Dermis lymphatic vessel endothelial cell (primary cell): ENCODE measurements around the gene NTN5. TPM values are rescaled to one million over a fixed set of nuclear protein-coding genes. Genes with fewer than 3 reads are reported as not detected.

Experiments
- total RNA-seq: library from RNA; depleted of rRNA; stranded (reverse); fragments of >200 nt; gene quantifications from 2 replicates; pipeline ENCODE4 v1.2.1, GENCODE V29; 2014

The NTN5 gene, protein sequence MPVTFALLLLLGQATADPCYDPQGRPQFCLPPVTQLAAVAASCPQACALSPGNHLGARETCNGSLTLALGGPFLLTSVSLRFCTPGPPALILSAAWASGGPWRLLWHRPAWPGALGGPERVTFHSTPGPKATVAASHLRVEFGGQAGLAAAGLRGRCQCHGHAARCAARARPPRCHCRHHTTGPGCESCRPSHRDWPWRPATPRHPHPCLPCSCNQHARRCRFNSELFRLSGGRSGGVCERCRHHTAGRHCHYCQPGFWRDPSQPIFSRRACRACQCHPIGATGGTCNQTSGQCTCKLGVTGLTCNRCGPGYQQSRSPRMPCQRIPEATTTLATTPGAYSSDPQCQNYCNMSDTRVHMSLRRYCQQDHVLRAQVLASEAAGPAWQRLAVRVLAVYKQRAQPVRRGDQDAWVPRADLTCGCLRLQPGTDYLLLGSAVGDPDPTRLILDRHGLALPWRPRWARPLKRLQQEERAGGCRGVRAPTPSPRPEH
- not detected in 2 replicates for total RNA-seq

DNA sequence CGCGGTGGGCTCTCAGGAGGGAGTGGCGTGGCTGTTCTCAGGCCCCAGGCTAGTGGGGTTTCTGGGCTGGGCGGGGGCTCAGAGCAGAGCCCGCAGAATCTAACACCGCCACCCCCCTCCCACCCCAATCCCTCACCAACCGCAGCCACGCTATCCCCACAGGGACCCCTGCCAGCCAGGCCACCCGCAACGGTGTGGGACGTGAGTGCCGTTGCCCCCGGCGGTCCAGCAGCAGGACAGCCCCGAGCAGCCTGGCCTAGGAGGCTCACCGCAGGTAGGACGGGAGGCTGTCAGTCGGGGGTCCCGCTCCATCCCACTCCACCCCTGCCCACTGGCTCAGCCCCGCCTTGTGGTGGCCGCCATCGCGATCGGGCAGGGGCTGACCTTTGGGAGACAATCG lies at the start of gene NTN5:
NTN5 (minus strand) TSS at position 24 of the 400 bp plus-strand sequence. CDS start 2,031 bp downstream, outside the sequence.

DNA sequence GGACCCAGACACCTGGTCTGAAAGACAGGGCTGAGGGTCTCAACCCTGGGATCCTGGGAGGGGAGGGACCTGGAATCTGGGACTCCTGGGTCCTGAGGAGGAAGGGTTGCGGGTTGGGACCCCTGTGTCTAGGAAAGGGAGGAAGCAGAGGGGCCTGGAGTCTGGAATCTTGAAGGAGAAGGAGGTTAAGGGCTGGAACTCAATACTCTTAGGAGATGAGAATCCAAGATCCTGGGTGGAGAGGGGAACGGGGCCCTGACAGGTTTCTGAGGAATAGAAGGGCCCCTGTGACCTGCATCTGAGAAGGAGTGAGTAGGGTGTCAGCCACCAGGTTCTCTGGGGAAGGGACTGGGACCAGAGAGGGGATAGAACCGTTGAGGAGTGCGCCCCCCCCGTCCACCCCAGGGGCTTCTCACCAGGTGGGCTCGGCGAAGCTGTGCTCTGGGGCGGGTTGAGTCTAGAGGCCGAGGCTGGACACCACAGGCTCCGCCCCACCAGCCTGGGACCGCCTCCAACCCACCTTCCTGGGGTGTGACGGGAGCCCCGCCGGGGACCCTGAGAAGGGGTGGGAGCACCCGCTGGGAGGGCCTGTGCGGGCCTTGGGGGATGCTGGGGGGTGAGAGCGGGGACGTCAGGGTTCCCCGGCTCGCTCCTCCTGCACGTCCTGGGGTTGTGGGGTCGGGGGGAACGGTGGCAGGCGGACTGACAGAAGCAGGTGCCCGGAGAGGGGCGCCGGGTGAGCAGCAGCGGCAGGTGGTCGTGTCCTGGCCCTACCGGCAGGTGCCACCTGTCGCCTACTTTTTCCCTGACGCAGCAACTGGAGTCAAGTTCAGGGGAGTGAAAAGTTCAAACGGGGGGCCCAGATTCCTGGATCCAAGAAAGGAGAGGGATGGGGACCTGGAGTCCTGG lies 46.7 kb upstream of the NTN5 start, which contains the start of gene MAMSTR:
MAMSTR (minus strand) TSS at position 463 of the 909 bp plus-strand sequence. CDS start 694 bp downstream, outside the sequence.

DNA sequence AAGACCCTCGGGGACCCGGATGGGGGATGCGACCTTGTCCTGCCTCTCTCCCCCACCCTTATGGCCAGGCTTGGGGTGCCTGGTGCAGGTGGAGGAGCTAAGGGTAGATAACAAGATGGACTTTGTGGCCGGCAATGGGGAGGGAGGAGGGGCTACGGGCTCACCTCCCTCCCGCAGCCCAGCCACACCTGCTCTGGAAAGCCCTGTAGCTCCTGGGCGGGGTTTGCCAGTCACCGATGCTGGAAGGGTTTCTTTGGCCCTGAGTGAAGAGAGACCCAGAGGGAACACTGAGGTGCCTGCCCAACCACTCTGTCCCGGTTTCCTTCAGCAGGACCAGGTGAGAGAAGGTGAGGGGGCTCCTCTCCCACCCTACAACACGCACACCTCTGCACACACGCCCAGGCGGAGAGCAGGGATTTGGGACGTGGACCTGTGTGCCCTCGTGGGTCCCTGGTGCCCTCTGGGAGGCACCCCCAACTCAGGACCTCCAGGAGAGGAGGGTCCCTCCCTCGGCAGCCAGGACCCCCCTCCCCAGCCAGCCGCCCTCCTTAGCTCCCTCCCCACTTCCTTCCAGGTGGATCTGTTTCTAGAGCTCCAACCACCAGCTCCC lies 23.0 kb upstream of the NTN5 start, which contains the start of gene FUT2:
FUT2 (plus strand) TSS at position 229 of the 610 bp plus-strand sequence. CDS start 6,986 bp downstream, outside the sequence.

DNA sequence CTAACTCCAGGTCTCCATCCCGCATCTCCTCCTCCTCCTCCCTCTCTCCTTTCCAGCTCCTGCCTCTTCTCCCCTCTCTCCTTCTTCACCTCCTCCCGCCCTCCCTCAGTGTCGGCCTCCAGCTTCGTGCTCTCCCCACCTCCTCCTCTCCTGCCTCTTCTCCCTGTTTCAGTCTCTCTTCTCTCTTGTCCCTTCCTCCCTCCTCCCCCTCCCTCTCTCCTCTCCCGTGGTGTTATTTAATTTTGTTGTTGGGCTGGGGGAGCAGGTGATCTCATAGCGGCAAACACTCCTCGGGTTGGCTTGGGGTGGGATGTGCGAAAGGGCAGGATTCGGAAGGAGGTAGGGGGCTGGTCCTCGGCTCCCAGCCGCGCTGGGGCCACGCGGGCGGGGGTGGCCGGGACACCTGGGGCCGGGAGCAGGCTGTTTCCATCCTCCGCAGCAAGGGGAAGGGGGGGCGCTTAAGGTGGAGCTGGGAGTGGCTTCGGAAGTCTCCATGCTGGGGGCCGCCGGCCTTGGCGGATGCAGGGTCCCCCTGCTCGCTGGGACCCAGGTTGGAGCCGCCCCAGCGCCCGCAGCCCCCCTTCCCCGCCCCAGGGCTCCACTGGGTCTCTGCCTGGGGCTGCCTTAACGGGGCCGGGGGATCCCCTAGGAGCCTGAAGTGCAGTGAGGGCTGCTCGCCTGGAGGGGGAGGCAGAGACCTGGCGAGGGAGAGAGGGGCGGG lies 26.7 kb downstream of the NTN5 start, which contains the start of gene CA11:
CA11 (minus strand) TSS at position 187 of the 721 bp plus-strand sequence. CDS start 555 bp downstream, outside the sequence.

DNA sequence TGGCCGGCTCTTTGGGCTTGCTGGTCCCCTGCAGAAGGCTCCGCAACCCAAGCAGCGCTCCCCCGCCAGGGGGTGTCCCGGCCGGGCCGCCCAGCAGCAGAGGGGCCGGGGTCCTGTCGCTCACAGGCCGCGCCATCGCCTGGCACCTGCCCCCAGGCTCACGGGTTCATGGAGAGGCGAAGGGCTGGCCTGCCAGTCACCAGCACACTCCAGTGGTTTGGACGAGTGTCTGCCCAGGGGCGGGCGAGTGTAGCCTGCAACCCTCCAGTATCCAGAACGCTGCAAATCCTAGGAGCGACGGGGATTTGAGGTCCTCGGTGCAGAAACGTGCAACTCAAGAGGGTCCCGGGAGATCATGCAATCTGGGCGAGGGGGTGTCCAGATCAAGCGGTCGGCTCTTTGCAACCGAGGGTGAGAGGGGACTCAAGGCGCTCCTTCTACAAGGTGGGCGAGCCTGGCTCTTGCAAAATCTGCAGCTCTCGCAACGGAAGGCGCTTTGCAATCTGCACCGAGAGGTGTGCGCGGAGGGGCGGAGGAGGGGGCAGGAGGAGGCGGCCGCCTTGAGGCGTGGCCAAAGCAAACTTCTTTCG lies 35.9 kb downstream of the NTN5 start, which contains the start of gene DBP:
DBP (minus strand) TSS at position 521 of the 590 bp plus-strand sequence; CDS start at position 136, 385 bp downstream.

DNA sequence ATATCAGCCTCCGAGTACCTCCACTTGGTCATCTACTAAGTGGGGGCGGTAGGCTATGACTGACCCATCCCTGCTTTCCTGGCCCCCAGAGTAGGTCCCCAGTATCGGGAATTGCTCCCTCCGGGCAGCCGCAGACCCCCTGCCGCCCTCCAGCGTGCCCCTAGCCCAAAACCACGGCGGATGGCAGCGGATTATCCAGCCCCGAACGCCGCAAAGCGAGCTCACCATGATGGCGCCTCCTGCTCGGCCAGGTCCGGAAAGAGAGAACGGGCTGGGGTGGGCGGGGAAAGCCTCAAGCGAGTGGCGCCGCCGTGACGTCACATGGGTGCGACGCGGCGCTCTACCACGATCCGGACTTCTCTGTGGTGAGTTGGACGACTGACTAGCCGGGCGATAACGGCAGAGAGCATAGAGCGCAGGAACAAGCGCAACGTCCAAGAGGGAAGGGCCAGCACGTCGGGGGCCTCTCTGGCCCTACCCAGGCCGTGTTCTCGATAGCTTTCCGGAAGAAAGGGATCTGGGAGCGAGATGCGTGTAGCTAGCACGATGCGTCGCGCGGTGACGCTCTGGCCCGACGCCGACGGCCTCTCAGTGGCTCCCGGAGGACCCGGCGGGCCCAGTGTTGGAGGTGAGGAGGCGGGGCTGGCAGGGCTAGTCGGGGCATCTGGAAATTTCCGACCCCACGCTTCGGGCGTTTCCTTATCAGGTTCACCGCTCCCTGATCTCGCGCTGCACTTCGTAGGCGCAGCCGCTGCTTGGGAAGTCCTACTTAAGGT lies 53.7 kb downstream of the NTN5 start, which contains the start of the genes RPL18 and SPHK2:
RPL18 (minus strand) TSS at position 263 of the 776 bp plus-strand sequence; CDS start at position 228, 35 bp downstream.
SPHK2 (plus strand) TSS at position 591 of the 776 bp plus-strand sequence. CDS start 1,009 bp downstream, outside the sequence.

DNA sequence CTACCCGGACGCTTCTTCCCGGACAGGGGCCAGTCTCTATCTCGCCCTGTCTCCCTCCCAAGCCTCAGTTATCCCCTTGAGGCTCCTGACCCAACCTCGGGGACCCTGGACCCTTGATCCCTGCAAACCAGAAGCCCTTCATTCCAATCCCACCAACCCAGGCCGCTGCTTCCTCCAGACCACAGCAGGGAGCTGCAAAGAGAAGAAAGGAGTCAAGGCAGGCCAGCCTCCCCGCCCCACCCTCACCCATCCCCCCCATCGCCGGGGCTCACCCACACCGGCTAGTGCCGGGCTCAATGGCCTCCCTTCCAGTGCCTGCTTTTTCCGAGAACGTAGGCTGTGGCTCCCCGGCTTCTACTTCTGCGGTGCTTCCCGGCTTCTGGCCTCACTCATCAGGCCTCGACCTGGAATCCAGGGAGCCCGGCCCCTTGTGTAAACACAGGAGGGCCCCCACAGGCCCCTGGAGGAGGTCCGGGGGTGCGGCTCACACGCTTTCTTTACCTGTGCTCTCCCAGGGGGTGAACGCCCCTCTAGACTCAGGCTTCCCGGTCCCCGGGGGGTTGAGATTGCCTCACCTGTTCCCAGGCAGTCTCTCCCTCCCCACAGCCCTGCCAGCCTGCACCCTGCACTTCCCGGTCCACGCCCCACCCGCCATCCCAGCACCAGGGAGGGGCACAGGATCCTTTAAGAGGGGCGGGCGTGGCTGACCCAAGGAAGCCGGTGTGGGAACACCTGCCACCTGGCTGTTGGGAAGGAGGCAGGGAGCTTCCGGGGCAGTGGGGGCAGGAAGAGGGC lies 58.2 kb downstream of the NTN5 start, which contains the start of gene FAM83E:
FAM83E (minus strand) TSS at position 641 of the 795 bp plus-strand sequence. CDS start 1,704 bp downstream, outside the sequence.

Other genes with a start within 250 kb of the NTN5 start
- gene GRWD1, start 227.0 kb downstream of the NTN5 start, total RNA-seq, result 14.7 and 24.4 TPM in 2 replicates
- 0.11 and 0.26 TPM in 2 replicates for gene KCNJ14, start 217.4 kb downstream of the NTN5 start, total RNA-seq
- 54.6 and 64.6 TPM in 2 replicates for gene CYTH2, start 203.6 kb downstream of the NTN5 start, total RNA-seq
- under 0.01 TPM in 1 of 2 replicates, not detected in the other for gene LMTK3, start 161.2 kb downstream of the NTN5 start, total RNA-seq
- 0.11 TPM in 1 of 2 replicates, not detected in the other for gene SULT2B1, start 120.8 kb downstream of the NTN5 start, total RNA-seq
- not detected in 2 replicates for gene SPACA4, start 66.3 kb downstream of the NTN5 start, total RNA-seq
- gene FAM83E, start 57.9 kb downstream of the NTN5 start, total RNA-seq, result 0.22 and 0.60 TPM in 2 replicates
- 2,542 and 4,069 TPM in 2 replicates for gene RPL18, start 53.8 kb downstream of the NTN5 start, total RNA-seq
- gene SPHK2, start 53.5 kb downstream of the NTN5 start, total RNA-seq, result 4.0 and 4.9 TPM in 2 replicates
- 1.9 and 2.1 TPM in 2 replicates for gene DBP, start 35.6 kb downstream of the NTN5 start, total RNA-seq
- 4.0 and 9.8 TPM in 2 replicates for gene CA11, start 26.8 kb downstream of the NTN5 start, total RNA-seq
- not detected in 2 replicates for gene FUT2, start 23.0 kb upstream of the NTN5 start, total RNA-seq
- 0.09 and 0.11 TPM in 2 replicates for gene MAMSTR, start 46.7 kb upstream of the NTN5 start, total RNA-seq
- 52.8 and 61.2 TPM in 2 replicates for gene RASIP1, start 67.6 kb upstream of the NTN5 start, total RNA-seq
- gene IZUMO1, start 73.9 kb upstream of the NTN5 start, total RNA-seq, result 0.43 and 0.52 TPM in 2 replicates
- 7.8 and 9.8 TPM in 2 replicates for gene FUT1, start 79.6 kb upstream of the NTN5 start, total RNA-seq
- gene FGF21, start 82.5 kb upstream of the NTN5 start, total RNA-seq, result not detected in 2 replicates
- gene BCAT2, start 138.0 kb upstream of the NTN5 start, total RNA-seq, result 23.5 and 26.8 TPM in 2 replicates
- gene HSD17B14, start 163.5 kb upstream of the NTN5 start, total RNA-seq, result 3.0 and 6.2 TPM in 2 replicates
- 5.3 and 7.6 TPM in 2 replicates for gene PLEKHA4, start 195.6 kb upstream of the NTN5 start, total RNA-seq
- 34.9 and 52.9 TPM in 2 replicates for gene PPP1R15A, start 199.4 kb upstream of the NTN5 start, total RNA-seq
- 0.09 and 0.11 TPM in 2 replicates for gene TULP2, start 225.7 kb upstream of the NTN5 start, total RNA-seq
- gene NUCB1, start 227.3 kb upstream of the NTN5 start, total RNA-seq, result 142 and 143 TPM in 2 replicates